H9 (cell line): Measurements from ENCODE around the gene VPREB3. TPM values are rescaled to one million over a fixed set of nuclear protein-coding genes. Genes with fewer than 3 reads are reported as not detected.

ENCODE experiments used
- DNase-seq: peaks from one replicate; pipeline ENCODE4 v3.0.0-alpha.2; 2017
- H2AFZ ChIP-seq: one replicate; pipeline ENCODE4 v1.6.1; 2013; ENCODE audit warnings: mild to moderate bottlenecking, low read length, control low read depth, moderate library complexity
- H2AK5ac ChIP-seq: 2 replicates; pipeline ENCODE4 v1.6.1; 2013; ENCODE audit warnings: low read length, control low read depth, mixed read lengths; ENCODE audit not compliant: insufficient read length
- H2BK120ac ChIP-seq: one replicate; pipeline ENCODE4 v1.6.1; 2013; ENCODE audit warnings: low read depth, mild to moderate bottlenecking, low read length, control low read depth, inconsistent platforms; ENCODE audit not compliant: poor library complexity, severe bottlenecking
- H2BK12ac ChIP-seq: 2 replicates; pipeline ENCODE4 v1.6.1; 2013; ENCODE audit warnings: low read length, control low read depth, mixed read lengths, low read depth; ENCODE audit not compliant: insufficient read length
- H2BK15ac ChIP-seq: 2 replicates; pipeline ENCODE4 v1.6.1; 2013; ENCODE audit warnings: low read depth, low read length, control low read depth
- H2BK20ac ChIP-seq: one replicate; pipeline ENCODE4 v1.6.1; 2013; ENCODE audit warnings: low read depth, mild to moderate bottlenecking, low read length, control low read depth, inconsistent platforms; ENCODE audit not compliant: poor library complexity, severe bottlenecking
- H2BK5ac ChIP-seq: 2 replicates; pipeline ENCODE4 v1.6.1; 2013; ENCODE audit warnings: low read length, control low read depth, mixed read lengths; ENCODE audit not compliant: insufficient read length
- H3K14ac ChIP-seq: 2 replicates; pipeline ENCODE4 v1.6.1; 2013; ENCODE audit warnings: low read length, control low read depth; ENCODE audit not compliant: insufficient read depth
- H3K18ac ChIP-seq: 2 replicates; pipeline ENCODE4 v1.6.1; 2013; ENCODE audit warnings: low read depth, mild to moderate bottlenecking, mixed read lengths, low read length, control low read depth; ENCODE audit not compliant: insufficient read length
- H3K23ac ChIP-seq: 2 replicates; pipeline ENCODE4 v1.6.1; 2013; ENCODE audit warnings: low read length, control low read depth, mixed read lengths, low read depth; ENCODE audit not compliant: insufficient read length
- H3K23me2 ChIP-seq: 2 replicates; pipeline ENCODE4 v1.6.1; 2013; ENCODE audit warnings: low read depth, mild to moderate bottlenecking, mixed read lengths, low read length, control low read depth; ENCODE audit not compliant: insufficient read length, poor library complexity, severe bottlenecking
- H3K27ac ChIP-seq: 2 replicates; pipeline ENCODE4 v1.5.1; 2013; ENCODE audit warnings: low read length, control low read depth, mixed read lengths, low read depth; ENCODE audit not compliant: insufficient read length
- H3K27me3 ChIP-seq: 2 replicates; pipeline ENCODE4 v1.6.1; 2013; ENCODE audit warnings: low read length, control low read depth, inconsistent platforms; ENCODE audit not compliant: insufficient read depth
- H3K4ac ChIP-seq: 2 replicates; pipeline ENCODE4 v1.6.1; 2013; ENCODE audit warnings: low read depth, mild to moderate bottlenecking, control low read depth, inconsistent platforms, low read length, moderate library complexity
- H3K4me1 ChIP-seq: 2 replicates; pipeline ENCODE4 v1.6.1; 2013; ENCODE audit warnings: low read length, control low read depth, inconsistent platforms; ENCODE audit not compliant: insufficient read depth
- H3K4me2 ChIP-seq: 2 replicates; pipeline ENCODE4 v1.6.1; 2013; ENCODE audit warnings: low read length, control low read depth, mixed read lengths; ENCODE audit not compliant: insufficient read length, insufficient read depth
- H3K56ac ChIP-seq: 2 replicates; pipeline ENCODE4 v1.6.1; 2013; ENCODE audit warnings: low read depth, mild to moderate bottlenecking, mixed read lengths, low read length, control low read depth; ENCODE audit not compliant: insufficient read length
- H3K79me1 ChIP-seq: 2 replicates; pipeline ENCODE4 v1.6.1; 2013; ENCODE audit warnings: low read depth, mild to moderate bottlenecking, moderate library complexity, low read length, control low read depth, inconsistent platforms; ENCODE audit not compliant: insufficient read depth, poor library complexity, severe bottlenecking
- H3K79me2 ChIP-seq: 2 replicates; pipeline ENCODE4 v1.6.1; 2013; ENCODE audit warnings: low read length, control low read depth, inconsistent platforms; ENCODE audit not compliant: insufficient read depth
- H3K9ac ChIP-seq: 2 replicates; pipeline ENCODE4 v1.6.1; 2013; ENCODE audit warnings: low read length, control low read depth, mixed read lengths; ENCODE audit not compliant: insufficient read length; ENCODE audit errors: extremely low read depth
- H3K9me3 ChIP-seq: one replicate; pipeline ENCODE4 v1.6.1; 2013; ENCODE audit warnings: low read depth, low read length, inconsistent platforms; ENCODE audit not compliant: control insufficient read depth
- H3T11ph ChIP-seq: one replicate; pipeline ENCODE4 v1.6.1; 2013; ENCODE audit warnings: mild to moderate bottlenecking, low read length, control low read depth, inconsistent platforms
- H4K20me1 ChIP-seq: one replicate; pipeline ENCODE4 v1.6.1; 2013; ENCODE audit not compliant: control insufficient read depth, insufficient read length, insufficient read depth
- H4K5ac ChIP-seq: 2 replicates; pipeline ENCODE4 v1.6.1; 2013; ENCODE audit warnings: low read depth, mild to moderate bottlenecking, mixed read lengths, low read length, control low read depth; ENCODE audit not compliant: insufficient read length
- H4K8ac ChIP-seq: replicated peaks from 2 replicates; pipeline ENCODE4 v1.6.1; 2013; ENCODE audit warnings: low read length, control low read depth, mixed read lengths, low read depth; ENCODE audit not compliant: insufficient read length
- H4K91ac ChIP-seq: 2 replicates; pipeline ENCODE4 v1.6.1; 2013; ENCODE audit warnings: low read depth, mild to moderate bottlenecking, moderate library complexity, mixed read lengths, low read length, control low read depth; ENCODE audit not compliant: insufficient read length
- H3K27ac Mint-ChIP-seq, 3 experiments: 2 replicates in 2 of 3; 3 replicates in 1 of 3; pipeline ENCODE4 v1.8.0; 2020 to 2021; ENCODE audit warnings: mixed read lengths in 3 of 3, mild to moderate bottlenecking in 1 of 3, moderate library complexity in 1 of 3
- H3K27me3 Mint-ChIP-seq: 2 replicates; pipeline ENCODE4 v1.8.0; 2021; ENCODE audit warnings: low read depth, mild to moderate bottlenecking, moderate library complexity, mixed read lengths
- H3K36me3 Mint-ChIP-seq, 3 experiments: 2 replicates in 2 of 3; 3 replicates in 1 of 3; pipeline ENCODE4 v1.8.0; 2020 to 2021; ENCODE audit warnings: low read depth in 3 of 3, mixed read lengths in 3 of 3; ENCODE audit not compliant: insufficient read depth in 1 of 3
- H3K4me1 Mint-ChIP-seq, 2 experiments: 2 replicates each; pipeline ENCODE4 v1.8.0; 2020; ENCODE audit warnings: mixed read lengths in 2 of 2
- H3K4me3 Mint-ChIP-seq, 2 experiments: 2 replicates in 1 of 2; 3 replicates in 1 of 2; pipeline ENCODE4 v1.8.0; 2020 to 2021; ENCODE audit warnings: mild to moderate bottlenecking in 2 of 2, mixed read lengths in 2 of 2, moderate library complexity in 1 of 2
- H3K9me3 Mint-ChIP-seq, 2 experiments: 2 replicates in 1 of 2; 3 replicates in 1 of 2; pipeline ENCODE4 v1.8.0; 2020; ENCODE audit warnings: mild to moderate bottlenecking in 2 of 2, mixed read lengths in 2 of 2, moderate library complexity in 1 of 2
- WGBS: extraction: QIAGEN DNeasy Blood & Tissue Kit; methylation state at CpG from one replicate; pipeline ENCODE4 v1.1.7; 2013; ENCODE audit warnings: missing lambda C conversion rate, low lambda C conversion rate, mixed read lengths; ENCODE audit not compliant: insufficient read length; ENCODE audit errors: extremely low coverage; 5-methylcytosine and 5-hydroxymethylcytosine counted together
- total RNA-seq: library from RNA; stranded (reverse); gene quantifications from 2 replicates; pipeline ENCODE4 v1.2.1, GENCODE V29; 2021
- TF ChIP-seq, protein P1 (sequence below): fragments of 200-600 bp; sonication (generic); conservative IDR thresholded peaks from 3 replicates; pipeline ENCODE4 v1.8.0; 2021; ENCODE audit warnings: antibody characterized with exemption, mild to moderate bottlenecking

VPREB3 gene
- total RNA-seq, 1 experiment from 2014 or later = 0.50 TPM

DNA sequence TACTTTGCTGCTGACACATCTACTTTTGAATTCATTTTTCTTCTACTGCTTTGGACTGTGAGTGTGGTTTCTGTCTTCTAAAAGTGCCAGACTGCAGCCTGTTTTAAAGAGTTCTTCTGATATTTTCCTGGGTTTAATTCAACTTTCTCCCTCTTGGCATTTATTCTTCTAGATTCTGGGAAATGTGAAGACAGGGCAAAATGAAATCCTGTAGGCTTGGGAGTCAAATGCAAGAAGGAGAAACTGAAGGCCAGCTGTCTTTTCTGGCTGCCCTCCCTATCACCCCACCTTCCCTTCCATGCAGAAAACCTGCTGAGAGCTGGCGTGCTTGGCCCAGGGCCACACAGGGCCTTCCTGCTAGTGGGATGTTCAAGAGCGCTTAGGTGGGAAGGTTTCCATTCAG, 10.9 kb downstream of the VPREB3 start:
- Histone ChIP-seq H3K18ac (no peak overlapping the region), H2BK12ac (no peak overlapping the region), H3K79me1 (no peaks in the 10 kb centered on the region), H3K23ac (no peak overlapping the region), H3K56ac (no peak overlapping the region), H2BK15ac (no peak overlapping the region), H3K4ac (no peak overlapping the region), H3K4me2 (no peak overlapping the region), H2AFZ (no peak overlapping the region), H3T11ph (no peak overlapping the region), H4K91ac (no peak overlapping the region), H3K9ac (no peak overlapping the region), H3K79me2 (no peaks in the 10 kb centered on the region), H3K27me3 (no peaks in the 10 kb centered on the region), H2BK5ac (no peak overlapping the region), H2AK5ac (no peak overlapping the region), H3K23me2 (no peaks in the 10 kb centered on the region), H2BK20ac (no peak overlapping the region), H2BK120ac (no peak overlapping the region), H3K4me1 (no peaks in the 10 kb centered on the region; the same call in 1 of the 2 replicates), H3K9me3 (no peaks in the 10 kb centered on the region), H4K8ac (no peak overlapping the region), H4K20me1 (no peaks in the 10 kb centered on the region), H3K27ac (no peak overlapping the region), H4K5ac (no peak overlapping the region), H3K14ac (no peak overlapping the region)
- no peak for DNase-seq
- Mint-ChIP-seq H3K9me3 (no peaks in the 10 kb centered on the region), H3K27ac (no peak overlapping the region), H3K36me3 (peaks cover 16 to 25% (median 18%) of the 10 kb centered on the region in 3 experiments), H3K4me1 (no peaks in the 10 kb centered on the region; a peak in 1 of 4 replicates), H3K4me3 (no peak overlapping the region), H3K27me3 (no peaks in the 10 kb centered on the region)
- TF ChIP-seq, protein P1, sequence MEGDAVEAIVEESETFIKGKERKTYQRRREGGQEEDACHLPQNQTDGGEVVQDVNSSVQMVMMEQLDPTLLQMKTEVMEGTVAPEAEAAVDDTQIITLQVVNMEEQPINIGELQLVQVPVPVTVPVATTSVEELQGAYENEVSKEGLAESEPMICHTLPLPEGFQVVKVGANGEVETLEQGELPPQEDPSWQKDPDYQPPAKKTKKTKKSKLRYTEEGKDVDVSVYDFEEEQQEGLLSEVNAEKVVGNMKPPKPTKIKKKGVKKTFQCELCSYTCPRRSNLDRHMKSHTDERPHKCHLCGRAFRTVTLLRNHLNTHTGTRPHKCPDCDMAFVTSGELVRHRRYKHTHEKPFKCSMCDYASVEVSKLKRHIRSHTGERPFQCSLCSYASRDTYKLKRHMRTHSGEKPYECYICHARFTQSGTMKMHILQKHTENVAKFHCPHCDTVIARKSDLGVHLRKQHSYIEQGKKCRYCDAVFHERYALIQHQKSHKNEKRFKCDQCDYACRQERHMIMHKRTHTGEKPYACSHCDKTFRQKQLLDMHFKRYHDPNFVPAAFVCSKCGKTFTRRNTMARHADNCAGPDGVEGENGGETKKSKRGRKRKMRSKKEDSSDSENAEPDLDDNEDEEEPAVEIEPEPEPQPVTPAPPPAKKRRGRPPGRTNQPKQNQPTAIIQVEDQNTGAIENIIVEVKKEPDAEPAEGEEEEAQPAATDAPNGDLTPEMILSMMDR = no peak
- no CpG with 5 or more reads among the region's 2 CpGs for WGBS
